Stimulated activated CD8-positive, alpha-beta memory T cell treated with anti-CD3 and anti-CD28 coated beads, Interleukin-4, amount 100 ng/mL, for 24 hours (primary cell): Measurements from ENCODE around the gene RUNX1.

ENCODE experiments used
- DNase-seq: peaks from one replicate; pipeline ENCODE4 v3.0.0-alpha.2; 2020; ENCODE audit warnings: low read depth

Gene RUNX1

DNA sequence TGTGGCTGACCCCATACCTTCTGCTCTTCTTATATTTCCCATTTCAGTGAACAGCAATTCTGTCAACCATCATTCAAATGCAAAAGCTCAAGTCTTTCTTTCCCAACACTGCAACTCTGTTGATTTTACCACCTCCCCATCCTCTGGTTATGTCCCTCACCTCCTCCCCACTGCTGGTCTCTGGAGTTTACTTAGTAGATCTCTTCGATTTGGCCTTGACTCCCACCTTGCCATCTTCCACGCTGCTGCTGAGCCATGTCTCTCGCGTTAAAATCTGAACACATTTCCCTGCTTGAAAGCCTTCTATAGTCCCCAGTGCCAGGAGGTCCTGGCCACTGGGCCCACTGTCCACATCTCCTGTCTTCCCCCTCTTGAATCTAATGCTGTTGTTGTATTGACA lies 125.5 kb downstream of the RUNX1 start:
- no peak for DNase-seq

DNA sequence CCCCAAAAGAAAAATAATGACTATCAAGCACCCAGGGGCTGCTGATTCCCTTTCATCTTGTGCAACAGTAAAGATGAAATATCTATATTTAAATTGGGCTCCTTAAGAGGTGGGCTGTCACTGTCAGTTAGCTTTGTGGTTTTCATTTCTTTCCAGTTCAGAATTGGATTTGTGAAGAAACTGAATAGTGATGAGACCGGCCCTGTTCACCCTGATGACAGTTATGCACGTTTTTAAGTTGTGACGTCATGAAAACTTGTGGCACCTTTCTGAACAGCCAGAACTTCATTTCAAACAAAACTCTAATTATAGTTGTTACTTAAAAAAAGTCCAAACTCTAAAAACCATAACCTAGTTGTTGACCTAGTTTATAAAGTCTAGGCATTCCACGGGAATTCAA lies 125.9 kb downstream of the RUNX1 start:
- no peak for DNase-seq

DNA sequence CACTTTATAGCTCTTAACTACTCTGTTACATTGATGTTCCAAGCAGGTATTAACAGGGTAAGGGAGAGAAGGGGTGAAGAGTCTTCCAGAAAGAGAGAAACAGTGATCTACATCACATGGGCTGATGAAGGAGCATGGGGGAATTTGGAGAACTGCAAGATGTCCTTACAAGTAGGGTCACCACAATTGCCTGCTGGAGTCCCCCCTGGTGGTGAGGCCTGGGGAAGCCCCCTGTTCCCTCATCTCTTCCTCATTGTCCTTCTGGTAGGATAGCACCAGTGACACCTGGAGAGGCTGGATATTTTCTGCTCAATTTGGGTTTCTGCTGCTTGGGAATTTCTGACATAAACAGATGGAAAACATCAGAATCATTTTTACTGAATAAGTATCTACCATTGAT lies 126.6 kb downstream of the RUNX1 start:
- no peak for DNase-seq

DNA sequence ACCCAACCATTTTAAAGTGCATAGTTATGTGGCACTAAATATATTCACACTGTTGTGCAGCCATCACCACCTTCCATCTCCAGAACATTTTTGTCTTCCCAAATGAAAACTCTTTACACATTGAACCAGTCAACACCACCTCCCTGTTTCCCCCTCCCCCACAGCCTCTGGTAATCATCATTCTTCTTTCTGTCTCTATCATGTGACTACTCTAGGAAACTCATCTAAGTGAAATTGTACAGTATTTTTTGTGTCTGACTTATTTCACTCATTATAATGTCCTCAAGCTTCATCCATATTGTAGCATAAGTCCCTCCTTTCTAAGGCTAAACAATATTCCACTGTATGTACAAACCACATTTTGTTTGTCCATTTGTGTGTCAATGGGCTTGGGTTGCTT lies 128.0 kb downstream of the RUNX1 start:
- DNase-seq, result no peak

DNA sequence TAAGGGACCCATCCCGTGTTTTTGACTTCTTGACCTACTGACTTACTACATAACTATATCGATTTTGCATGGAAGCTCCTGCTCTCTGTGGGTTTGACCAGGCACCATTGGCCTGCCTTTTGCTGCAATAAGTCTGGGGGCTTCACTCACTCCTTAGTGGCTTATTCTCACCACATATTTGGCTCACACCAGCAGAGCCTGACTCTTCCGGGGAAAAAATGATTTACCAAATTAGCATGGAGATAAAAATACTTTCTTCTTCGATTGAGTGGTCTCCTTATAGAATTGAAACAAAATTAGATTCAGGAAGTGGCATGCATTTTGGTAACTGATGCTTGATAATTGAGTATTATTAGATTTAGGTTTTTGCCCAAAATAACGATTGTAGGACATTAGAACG lies 129.7 kb downstream of the RUNX1 start:
- DNase-seq, result no peak

DNA sequence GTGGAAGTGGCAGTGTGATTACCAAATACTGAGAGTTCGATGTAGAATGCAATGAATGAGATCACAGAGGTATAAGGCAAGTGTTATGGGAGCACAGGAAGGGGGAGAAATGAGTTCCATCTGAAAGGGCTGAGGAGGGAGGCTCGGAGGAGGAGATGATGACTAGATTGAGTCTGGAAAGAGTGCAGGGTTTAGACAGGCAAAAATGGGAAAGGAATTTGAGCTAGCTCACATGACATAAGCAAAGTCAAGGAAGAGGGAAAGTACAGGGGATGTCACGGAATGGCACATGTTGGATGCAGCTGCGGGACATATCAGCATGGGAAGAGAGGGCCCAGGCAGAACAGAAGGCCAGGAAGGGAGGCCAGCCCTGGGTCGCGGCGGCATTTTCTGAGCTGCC lies 132.7 kb downstream of the RUNX1 start:
- no peak for DNase-seq

DNA sequence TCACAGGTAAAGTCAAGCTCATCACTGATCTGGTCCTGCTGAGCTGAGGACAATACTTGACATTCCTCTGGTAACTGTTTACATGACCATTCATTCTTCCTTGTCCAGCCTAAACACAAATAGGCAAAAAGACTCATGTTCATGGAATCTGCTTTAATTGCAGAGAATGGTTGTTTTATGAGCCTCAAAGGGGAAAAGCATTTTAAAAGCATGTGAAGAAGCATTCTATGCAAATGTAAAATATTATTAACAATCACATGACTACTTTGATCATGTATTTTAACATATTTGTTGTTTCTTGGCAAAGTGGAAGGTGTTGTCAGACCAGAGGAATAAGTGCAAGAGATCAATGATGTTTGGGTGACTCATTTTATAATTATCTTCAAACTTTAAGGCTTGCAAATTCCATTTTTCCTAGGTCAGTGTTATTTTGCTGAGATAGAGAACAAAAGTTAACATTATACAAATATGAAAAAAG lies 133.7 kb downstream of the RUNX1 start:
- no peak for DNase-seq

DNA sequence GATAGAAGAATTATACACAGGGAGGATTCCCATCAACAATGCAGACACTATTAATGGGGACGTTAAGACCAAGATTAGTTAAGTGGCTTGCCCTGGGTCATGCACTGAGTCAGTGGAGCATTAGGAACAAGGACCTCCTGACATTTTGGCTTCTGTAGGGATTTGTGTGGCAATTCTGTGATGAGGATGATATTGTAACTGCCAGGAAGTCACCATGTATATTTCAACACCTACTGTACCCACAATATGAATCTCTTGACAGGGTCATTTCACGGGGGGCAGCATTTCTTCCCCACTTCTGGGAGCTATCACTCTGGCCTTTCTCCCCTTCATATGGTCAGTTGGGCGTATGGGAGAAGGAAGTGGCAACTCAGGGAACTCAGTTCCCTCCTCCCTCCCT lies 134.9 kb downstream of the RUNX1 start:
- DNase-seq, result no peak

DNA sequence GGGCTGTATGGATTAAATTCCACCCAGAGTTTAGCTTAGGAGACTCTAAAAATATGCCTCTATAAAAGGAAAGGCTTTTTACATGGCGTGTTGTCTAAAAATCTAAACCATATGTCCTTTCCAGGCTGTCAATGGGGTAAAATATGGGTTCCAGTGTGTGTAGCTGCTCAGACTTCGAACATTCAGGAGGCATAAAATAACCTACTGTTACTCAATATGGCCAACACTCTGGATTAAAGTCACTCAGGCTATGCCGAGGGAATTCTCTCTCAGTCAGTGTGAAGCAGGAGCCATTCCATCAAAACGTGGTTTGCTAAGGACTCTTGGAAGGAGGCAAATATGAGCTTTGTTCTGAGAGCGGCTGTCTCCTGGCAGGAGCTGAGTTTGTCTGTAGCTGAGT lies 135.3 kb downstream of the RUNX1 start:
- DNase-seq, result no peak

DNA sequence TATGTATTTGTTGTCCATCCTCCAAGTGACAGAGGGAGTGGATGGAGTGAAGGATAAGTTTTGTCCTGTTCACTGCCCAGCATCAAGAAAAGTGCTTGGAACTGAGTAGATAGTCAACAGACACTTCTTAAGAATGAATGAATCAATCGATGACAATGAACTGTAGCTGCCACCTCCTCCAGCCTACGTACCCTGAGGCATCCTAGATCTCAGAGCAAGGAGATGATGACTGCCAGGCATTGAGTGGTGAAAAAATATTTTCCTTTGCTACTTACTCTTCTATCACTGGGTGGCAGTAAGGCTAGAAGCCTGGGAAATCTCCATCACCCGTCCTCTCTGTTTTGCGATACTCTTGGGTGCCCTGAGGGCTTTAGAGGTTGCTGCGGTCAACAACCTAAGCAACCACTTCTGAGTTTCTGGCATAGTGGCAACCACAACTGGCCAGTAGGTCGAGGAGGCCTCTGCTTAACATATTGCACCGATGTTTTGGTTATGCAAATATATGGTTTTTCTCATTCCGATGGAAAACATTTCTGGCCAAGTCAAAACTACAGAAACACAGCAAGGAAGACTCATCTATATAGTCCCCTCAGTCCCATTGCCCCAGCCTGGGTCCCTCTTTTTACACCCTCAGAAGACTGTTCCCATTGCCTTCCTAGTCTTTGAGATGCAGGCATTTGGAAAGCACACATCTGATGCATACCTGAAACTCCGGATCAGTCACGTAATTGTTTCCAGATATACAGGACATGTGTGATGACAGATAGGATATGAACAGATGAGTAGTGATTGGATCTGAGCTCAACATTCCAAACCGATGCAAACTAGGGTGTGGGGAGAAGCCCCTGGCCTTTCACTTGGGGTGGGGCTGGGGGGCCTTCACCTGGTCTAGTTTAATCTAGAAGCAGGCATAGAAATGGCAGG lies 136.8 kb downstream of the RUNX1 start:
- no peak for DNase-seq

DNA sequence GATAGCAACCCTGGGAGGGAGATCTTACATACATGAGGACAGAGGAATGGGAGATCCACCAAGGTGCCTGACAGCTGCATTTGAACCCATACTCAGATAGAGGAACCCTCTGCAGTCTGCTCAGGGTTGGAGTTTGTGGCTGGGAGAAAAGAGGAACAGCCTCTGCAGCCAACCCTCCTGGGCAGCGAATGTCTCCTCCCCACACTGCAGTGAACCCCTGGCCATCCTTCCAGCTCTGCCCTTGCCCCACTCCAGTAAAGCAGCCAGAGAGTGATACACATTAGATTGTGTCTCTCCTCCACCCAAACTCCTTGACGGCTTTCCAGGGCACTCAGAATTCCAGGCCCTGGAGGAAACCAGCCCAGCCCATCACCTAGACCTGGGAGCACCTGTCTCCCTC lies 137.7 kb downstream of the RUNX1 start:
- DNase-seq, result no peak

DNA sequence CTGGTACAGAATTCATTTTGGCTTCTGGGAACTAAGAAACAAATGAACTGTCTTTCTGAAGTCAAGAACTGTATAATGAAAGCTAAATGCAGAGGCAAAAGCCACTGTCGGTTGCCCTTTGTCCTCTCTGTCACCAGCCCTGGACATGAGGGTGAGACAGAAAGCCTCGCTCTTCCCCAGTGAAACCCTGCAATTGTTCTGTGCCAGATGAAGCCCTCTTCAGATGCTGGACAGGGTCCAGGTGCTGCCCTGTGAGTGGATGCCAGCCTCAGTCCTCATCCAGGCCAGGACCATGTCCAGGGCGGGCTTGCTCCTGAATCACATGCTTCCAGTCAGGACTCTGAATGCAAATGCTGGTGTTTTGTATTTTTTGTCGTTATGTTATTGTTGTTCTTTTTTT lies 138.7 kb downstream of the RUNX1 start:
- DNase-seq, result no peak

DNA sequence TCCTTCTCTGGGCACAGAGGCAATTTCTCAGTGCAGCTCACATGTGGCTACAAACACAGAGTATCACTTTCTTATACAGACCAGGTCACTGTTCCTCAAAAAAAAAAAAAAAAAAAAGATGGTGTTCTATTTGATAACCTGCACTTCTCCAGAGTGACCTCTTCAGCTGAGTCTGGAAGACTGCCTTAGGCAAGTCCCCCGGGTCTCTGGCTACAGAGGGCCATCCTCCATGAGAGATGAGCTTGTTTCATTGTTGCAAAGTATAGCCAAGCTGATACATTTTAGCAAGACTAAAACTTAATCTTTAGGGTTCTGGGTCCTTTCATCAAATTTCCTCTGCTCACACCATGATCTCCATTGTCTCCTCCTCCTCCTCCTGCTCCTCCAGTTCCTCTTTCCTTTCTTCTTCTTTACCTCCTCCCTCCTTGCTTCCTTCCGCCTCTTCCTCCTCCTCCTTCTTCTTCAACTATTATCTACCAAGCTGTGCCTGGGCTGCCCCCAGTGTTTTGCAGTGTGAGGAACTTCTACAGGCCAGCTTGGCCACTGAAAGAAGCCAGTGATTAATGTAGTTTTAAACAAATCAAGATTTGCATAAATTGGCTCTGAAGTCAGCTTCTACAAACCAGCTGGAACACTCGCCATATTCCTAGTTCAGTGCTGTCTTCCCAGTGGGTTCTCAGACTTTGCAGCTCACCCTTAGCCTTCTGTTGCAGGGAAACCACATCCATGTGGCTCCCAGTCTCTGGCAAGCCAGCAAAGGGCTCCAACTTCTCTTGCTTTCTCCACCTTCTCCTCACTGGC lies 139.4 kb downstream of the RUNX1 start:
- DNase-seq, result no peak

DNA sequence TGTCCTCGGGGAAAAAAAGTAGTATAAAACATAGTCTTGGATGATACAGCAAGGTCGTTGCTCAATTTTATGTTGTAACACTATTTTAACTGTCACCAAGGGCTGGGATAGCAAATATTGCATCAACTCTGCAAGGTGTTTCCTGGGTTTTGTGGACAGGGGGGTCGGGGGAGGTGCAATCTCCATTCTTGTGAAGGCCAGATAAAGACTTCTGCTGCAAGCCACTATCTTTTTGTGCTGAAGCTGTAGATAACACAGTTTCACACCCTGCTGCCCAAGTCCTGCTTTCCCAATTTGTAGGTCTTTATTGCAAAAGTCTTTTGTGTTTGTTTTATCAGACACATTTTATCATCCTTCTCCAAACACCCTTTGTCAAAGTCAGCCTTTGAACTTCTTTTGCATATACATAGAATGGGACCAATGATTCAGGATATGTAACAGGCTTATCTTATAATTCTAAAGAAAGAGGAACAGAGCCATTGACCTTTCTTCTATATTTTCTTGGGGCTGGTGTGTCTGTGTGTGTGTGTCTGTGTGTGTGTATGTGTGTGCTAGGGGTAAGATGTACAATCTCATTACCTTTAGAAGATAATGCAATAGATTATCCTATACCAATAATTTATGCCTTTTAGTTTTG lies 140.6 kb downstream of the RUNX1 start:
- DNase-seq, result no peak

DNA sequence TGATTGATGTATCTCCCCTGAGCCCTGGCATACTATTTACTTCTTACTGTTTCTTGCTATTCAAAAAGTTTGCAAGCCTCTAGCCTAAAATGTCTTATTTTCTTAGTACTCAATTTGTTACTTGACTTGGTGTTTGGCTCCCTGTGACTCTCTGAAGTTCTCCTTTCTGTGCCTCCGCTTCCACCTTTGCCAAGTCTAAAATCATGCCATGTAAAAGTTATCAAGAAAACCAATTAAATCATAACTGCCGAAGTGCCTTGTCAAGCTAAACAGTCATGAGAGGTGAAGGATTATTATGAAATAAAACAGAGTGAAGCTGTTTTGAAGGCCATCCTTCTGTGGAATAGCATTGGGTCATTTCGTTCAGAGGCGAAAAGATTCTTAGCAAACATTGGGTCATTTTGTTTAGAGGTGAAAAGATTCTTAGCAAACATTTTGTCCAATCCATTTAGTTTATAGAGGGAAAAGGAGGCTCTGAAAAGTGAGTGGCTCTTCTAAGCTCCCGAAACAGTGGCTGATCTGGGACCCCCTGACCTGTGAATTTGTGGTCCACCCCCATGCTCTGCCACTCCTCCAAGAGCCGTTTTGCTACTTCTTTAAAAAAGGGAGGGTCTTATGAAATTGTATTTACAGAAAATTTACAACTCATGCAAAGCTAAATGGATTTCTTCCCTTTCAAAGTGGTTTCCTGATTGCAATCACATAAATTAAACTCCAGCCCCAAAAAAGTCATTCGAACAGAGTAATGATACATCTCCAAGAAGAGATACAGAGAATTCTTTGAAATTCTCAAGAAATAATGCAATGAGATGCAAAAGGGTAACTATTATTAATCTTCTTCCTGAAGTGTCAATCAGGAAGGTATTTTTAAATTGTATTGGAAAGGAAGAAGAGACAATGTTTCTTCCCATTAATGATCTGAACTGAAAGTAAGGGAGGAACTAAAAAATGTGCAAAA lies 141.4 kb downstream of the RUNX1 start:
- DNase-seq, result no peak

DNA sequence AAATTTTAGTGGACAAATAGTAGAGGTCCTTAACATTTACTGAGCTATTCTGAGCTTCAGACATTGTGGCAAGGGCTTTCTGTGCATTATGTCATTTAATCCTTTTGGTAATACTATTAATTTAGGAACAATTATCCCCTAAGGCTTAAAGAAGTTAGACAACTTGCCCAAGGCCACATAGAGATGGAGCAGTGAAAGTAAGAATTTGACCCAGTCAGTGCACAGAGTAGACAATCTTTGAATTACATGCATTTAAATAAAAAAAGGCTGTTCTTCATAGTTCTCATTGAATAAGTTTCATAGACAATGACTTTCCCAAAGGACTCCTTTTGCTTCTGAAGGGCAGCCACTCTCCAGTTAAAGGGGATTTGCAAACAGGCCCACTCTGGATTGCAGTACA lies 142.7 kb downstream of the RUNX1 start:
- DNase-seq, result no peak

DNA sequence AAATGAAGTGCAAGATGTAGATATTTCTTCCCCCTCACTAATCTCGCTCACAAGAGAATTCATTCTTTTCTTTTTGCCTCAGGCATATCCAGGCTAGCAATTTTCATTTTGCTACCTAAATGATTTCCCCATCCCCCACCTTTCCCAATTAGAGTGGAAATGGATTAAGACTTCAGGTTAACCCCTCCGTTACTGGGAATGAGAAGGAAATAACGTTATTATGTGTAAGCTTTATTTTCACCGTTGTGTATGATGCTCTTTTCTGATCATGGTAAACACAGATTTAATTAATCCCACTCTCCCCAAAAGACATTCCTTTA lies 143.9 kb downstream of the RUNX1 start:
- DNase-seq, result no peak

DNA sequence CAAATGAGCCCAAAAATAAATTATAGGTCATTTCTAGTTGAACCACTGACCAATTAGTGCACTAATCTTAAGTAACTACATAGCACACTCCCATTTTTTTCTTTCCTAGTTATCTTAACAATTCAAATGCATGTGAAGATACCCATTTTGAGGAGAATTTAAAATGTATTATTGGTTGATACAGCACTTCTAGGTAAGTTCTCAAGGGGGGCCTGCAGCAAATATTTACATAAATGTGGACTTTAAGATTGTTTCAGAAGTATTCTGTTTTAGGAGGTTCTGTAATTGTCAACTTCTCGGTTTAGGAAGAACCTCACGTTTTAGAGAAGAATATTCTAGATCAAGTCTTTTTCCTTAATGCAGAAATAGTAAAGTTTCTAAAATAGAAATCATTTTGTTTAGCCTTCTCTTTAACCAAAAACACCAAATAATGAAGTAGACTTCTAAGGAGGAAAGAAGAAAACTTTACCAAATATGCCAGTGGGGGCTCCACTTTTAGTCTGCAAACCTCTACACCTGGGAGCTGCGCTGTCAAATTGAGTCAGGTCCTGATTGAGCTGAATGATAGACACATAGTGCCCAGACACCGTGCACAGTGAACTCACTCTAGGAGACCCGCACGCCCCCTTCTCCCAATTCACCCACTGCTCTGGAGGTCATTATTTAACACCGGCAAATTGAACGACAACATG lies 144.4 kb downstream of the RUNX1 start:
- DNase-seq, result no peak

DNA sequence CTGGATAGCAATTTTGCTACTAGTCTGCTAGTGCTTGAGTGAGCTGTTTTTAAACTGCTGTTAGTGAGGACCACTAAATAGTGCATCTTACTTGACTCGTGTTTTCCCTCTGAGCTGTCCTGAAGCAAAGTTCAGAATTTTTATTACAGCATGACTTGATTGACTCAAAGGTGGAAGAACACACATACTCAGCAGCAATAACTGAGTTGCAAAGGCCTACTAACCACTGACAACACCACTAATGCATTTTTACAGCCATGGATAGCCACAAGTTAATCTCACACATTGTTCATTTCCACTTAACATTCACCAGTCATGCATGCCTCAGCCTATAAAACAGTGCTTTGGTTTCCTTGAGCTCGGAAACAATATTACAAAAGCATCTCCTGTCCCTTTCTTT lies 148.7 kb downstream of the RUNX1 start:
- DNase-seq, result no peak

DNA sequence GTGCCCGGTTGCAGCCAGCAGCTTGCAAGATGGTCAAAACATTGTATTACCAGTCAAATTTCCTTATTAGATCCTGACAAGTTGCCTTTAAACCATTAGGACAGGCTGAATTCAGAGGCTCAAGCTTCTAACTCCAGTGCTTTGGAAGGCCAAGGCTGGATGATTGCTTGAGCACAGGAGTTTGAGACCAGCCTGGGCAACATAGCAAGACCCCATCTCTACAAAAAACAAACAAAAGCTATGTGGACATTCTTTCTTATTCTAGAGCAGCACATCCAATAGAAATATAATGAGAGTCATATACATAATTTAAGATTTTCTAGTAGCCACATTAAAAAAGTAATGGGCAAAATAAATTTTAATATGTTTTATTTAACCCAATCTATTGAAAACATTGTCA lies 149.3 kb downstream of the RUNX1 start:
- DNase-seq, result no peak

DNA sequence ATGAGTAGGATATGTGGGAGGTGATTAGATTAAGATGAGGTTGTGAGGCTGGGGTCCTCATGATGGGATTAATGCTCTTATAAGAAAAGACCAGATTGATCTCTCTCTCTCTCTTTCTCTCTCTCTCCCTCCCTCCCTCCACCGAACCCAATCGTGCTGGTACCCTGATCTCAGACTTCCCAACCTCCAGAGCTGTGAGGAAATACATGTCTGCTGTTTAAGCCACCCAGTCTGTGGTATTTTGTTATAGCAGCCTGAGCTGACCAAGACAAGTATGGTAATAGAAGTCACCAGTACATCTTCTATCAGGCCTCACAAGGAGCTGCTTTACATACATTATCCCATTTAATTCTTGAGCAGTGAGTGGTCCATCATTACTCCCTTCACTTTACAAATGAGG lies 149.8 kb downstream of the RUNX1 start:
- no peak for DNase-seq
